ENCODE measurements around the gene TPI1. TPM values are rescaled to one million over a fixed set of nuclear protein-coding genes. Genes with fewer than 3 reads are reported as not detected.

TPI1 gene
- polyA plus RNA-seq, 3 donors: 446 to 839 (median 764) TPM

- 86% methylated on average over 2 of the region's 5 CpGs for WGBS (ENCODE audit: insufficient coverage)
- Histone ChIP-seq H3K36me3 (replicated peaks in 1 of 2; ENCODE audit: control insufficient read depth in 1 of 2, insufficient read depth in 2 of 2, low read length in 2 of 2) (no peaks in the 10 kb centered on the region), H3K27me3 (ENCODE audit: control insufficient read depth in 2 of 2, insufficient read depth in 2 of 2, low read length in 2 of 2) (peaks cover under 1 to 13% of the 10 kb centered on the region in 2 donors), H3K27ac (ENCODE audit: low read depth in 1 of 2, low read length in 2 of 2) (no peak overlapping the region), H3K79me2 (ENCODE audit: insufficient read depth, low read length) (no peaks in the 10 kb centered on the region), H4K20me1 (ENCODE audit: insufficient read depth, low read length) (no peaks in the 10 kb centered on the region), H3K9me3 (replicated peaks in 1 of 2; ENCODE audit: control insufficient read depth in 1 of 2, insufficient read depth in 1 of 2, low read length in 2 of 2) (no peaks in the 10 kb centered on the region), H3K4me2 (replicated peaks; ENCODE audit: extremely low read depth, low read length, poor library complexity, severe bottlenecking) (no peak overlapping the region), H3K9ac (ENCODE audit: insufficient read depth, low read length, poor library complexity, severe bottlenecking) (no peak overlapping the region), H3K4me1 (ENCODE audit: control insufficient read depth in 1 of 2, insufficient read depth in 2 of 2, low read length in 2 of 2) (peaks cover 3 to 4% of the 10 kb centered on the region in 2 donors), H2AFZ (ENCODE audit: insufficient read depth, low read depth, low read length, poor library complexity, severe bottlenecking) (no peak overlapping the region), H3K4me3 (replicated peaks in 1 of 3; ENCODE audit: low read depth in 2 of 3, low read length in 3 of 3) (no peak overlapping the region)
- Mint-ChIP-seq H3K27me3 (ENCODE audit: low read depth in 3 of 3) (peaks cover 17 to 19% (median 18%) of the 10 kb centered on the region in 3 donors), H3K9me3 (no peaks in the 10 kb centered on the region), H3K36me3 (no peaks in the 10 kb centered on the region), H3K27ac (no peak overlapping the region), H3K4me3 (no peak overlapping the region), H3K4me1 (no peaks in the 10 kb centered on the region)
- intact Hi-C loops (cut with micrococcal nuclease): no loop called here
- no peak for TF ChIP-seq CTCF (IDR thresholded peaks at IDR 0.05)
- DNase-seq: no peak
Observed at GRCh38 chr12:6834873-6835272, 32.5 kb upstream of the TPI1 start.

- H3K79me2 ChIP-seq (ENCODE audit: insufficient read depth, low read length): no peaks in the 10 kb centered on the region
- Mint-ChIP-seq H3K4me1 (no peaks in the 10 kb centered on the region), H3K27ac (peak overlapping the region in 1 of 7 donors; percentile 55), H3K36me3 (no peaks in the 10 kb centered on the region), H3K27me3 (ENCODE audit: low read depth in 3 of 3) (no peaks in the 10 kb centered on the region), H3K4me3 (no peak overlapping the region), H3K9me3 (no peaks in the 10 kb centered on the region)
- H2AFZ ChIP-seq (ENCODE audit: insufficient read depth, low read depth, low read length, poor library complexity, severe bottlenecking): no peak overlapping the region
- DNase-seq: no peak
- no peak overlapping the region for H3K9ac ChIP-seq (ENCODE audit: insufficient read depth, low read length, poor library complexity, severe bottlenecking)
- H4K20me1 ChIP-seq (ENCODE audit: insufficient read depth, low read length): no peaks in the 10 kb centered on the region
- no peak for TF ChIP-seq CTCF (IDR thresholded peaks at IDR 0.05)
- H3K4me1 ChIP-seq (ENCODE audit: control insufficient read depth in 1 of 2, insufficient read depth in 2 of 2, low read length in 2 of 2): peaks cover 3 to 4% of the 10 kb centered on the region in 2 donors
- no peaks in the 10 kb centered on the region for H3K27me3 ChIP-seq (ENCODE audit: control insufficient read depth in 2 of 2, insufficient read depth in 2 of 2, low read length in 2 of 2)
- no peak overlapping the region for H3K4me2 ChIP-seq (replicated peaks; ENCODE audit: extremely low read depth, low read length, poor library complexity, severe bottlenecking)
- WGBS (ENCODE audit: insufficient coverage): 84% methylated on average over 9 of the region's 16 CpGs
- no peaks in the 10 kb centered on the region for H3K36me3 ChIP-seq (replicated peaks in 1 of 2; ENCODE audit: control insufficient read depth in 1 of 2, insufficient read depth in 2 of 2, low read length in 2 of 2)
- no peak overlapping the region for H3K4me3 ChIP-seq (replicated peaks in 1 of 3; ENCODE audit: low read depth in 2 of 3, low read length in 3 of 3)
- intact Hi-C loops (cut with micrococcal nuclease): no loop called here
- H3K9me3 ChIP-seq (replicated peaks in 1 of 2; ENCODE audit: control insufficient read depth in 1 of 2, insufficient read depth in 1 of 2, low read length in 2 of 2): no peaks in the 10 kb centered on the region
- H3K27ac ChIP-seq (ENCODE audit: low read depth in 1 of 2, low read length in 2 of 2): no peak overlapping the region
Observed at GRCh38 chr12:6836851-6837250, 30.5 kb upstream of the TPI1 start.

Data from CD14-positive monocyte (primary cell).